Measurements from ENCODE around the gene STAC2. TPM values are rescaled to one million over a fixed set of nuclear protein-coding genes. Genes with fewer than 3 reads are reported as not detected.

The STAC2 gene
- total and polyA plus RNA-seq, 7 donors, result under 0.01 to 1.1 (median 0.31) TPM; not detected in 1

- 43 to 79% methylated on average over 9 of the region's 9 CpGs for WGBS, 2 donors
- Histone ChIP-seq H3K4me1 (no peaks in the 10 kb centered on the region), H3K4me3 (no peak overlapping the region), H3K27ac (no peak overlapping the region), H3K36me3 (peaks cover 5 to 95% (median 38%) of the 10 kb centered on the region in 4 donors), H3K9me3 (no peaks in the 10 kb centered on the region), H3K27me3 (no peaks in the 10 kb centered on the region)
- intact Hi-C loops (cut with DNase I), result no loop called here
- DNase-seq, result no peak
- TF ChIP-seq EP300 (IDR thresholded peaks at IDR 0.05), result no peak
- no peak for TF ChIP-seq POLR2A (IDR thresholded peaks at IDR 0.05)
- no peak for TF ChIP-seq POLR2AphosphoS5 (IDR thresholded peaks at IDR 0.05)
- no peak for TF ChIP-seq CTCF (IDR thresholded peaks at IDR 0.05)
Measured at GRCh38 chr17:39187152-39187830, 38.5 kb downstream of the STAC2 start.

GRCh38 chr17:39186481-39187002 is 39.2 kb downstream of the STAC2 start:
- H3K27ac ChIP-seq, result no peak overlapping the region
- 56 to 78% methylated on average over 15 of the region's 15 CpGs for WGBS, 2 donors
- no peaks in the 10 kb centered on the region for H3K4me1 ChIP-seq
- intact Hi-C loops (cut with DNase I), result no loop called here
- DNase-seq, result no peak
- TF ChIP-seq CTCF (IDR thresholded peaks at IDR 0.05) (no peak), POLR2AphosphoS5 (IDR thresholded peaks at IDR 0.05) (no peak), POLR2A (IDR thresholded peaks at IDR 0.05) (no peak), EP300 (IDR thresholded peaks at IDR 0.05) (no peak)
- no peaks in the 10 kb centered on the region for H3K9me3 ChIP-seq
- peaks cover 5 to 88% (median 37%) of the 10 kb centered on the region in 4 donors for H3K36me3 ChIP-seq
- H3K4me3 ChIP-seq, result no peak overlapping the region
- no peaks in the 10 kb centered on the region for H3K27me3 ChIP-seq

- Histone ChIP-seq H3K36me3 (peaks cover 5 to 77% (median 32%) of the 10 kb centered on the region in 4 donors), H3K4me3 (no peak overlapping the region), H3K27ac (no peak overlapping the region), H3K9me3 (no peaks in the 10 kb centered on the region), H3K27me3 (no peaks in the 10 kb centered on the region), H3K4me1 (no peaks in the 10 kb centered on the region)
- TF ChIP-seq POLR2AphosphoS5 (IDR thresholded peaks at IDR 0.05) (no peak), CTCF (IDR thresholded peaks at IDR 0.05) (no peak), EP300 (IDR thresholded peaks at IDR 0.05) (no peak), POLR2A (IDR thresholded peaks at IDR 0.05) (no peak)
- DNase-seq, result no peak
- WGBS, 2 donors, result 93 to 94% methylated on average over 10 of the region's 10 CpGs
- intact Hi-C loops (cut with DNase I), result no loop called here
Measured at GRCh38 chr17:39183720-39184119, 42.0 kb downstream of the STAC2 start.

GRCh38 chr17:39183045-39183444 is 42.7 kb downstream of the STAC2 start:
- H3K36me3 ChIP-seq, result peaks cover 5 to 70% (median 31%) of the 10 kb centered on the region in 4 donors
- intact Hi-C loops (cut with DNase I), result no loop called here
- no peaks in the 10 kb centered on the region for H3K27me3 ChIP-seq
- TF ChIP-seq POLR2AphosphoS5 (IDR thresholded peaks at IDR 0.05) (no peak), POLR2A (IDR thresholded peaks at IDR 0.05) (no peak), EP300 (IDR thresholded peaks at IDR 0.05) (no peak), CTCF (IDR thresholded peaks at IDR 0.05) (no peak)
- no peak overlapping the region for H3K27ac ChIP-seq
- 92 to 95% methylated on average over 5 of the region's 5 CpGs for whole genome bisulfite sequencing, 2 donors
- no peak for DNase-seq
- H3K4me1 ChIP-seq, result no peaks in the 10 kb centered on the region
- H3K4me3 ChIP-seq, result no peak overlapping the region
- no peaks in the 10 kb centered on the region for H3K9me3 ChIP-seq

Measured in sigmoid colon (tissue), 7 donors.